HG03457 (cell line): Measurements from ENCODE around the gene ZDHHC24.

Experiments used
- ATAC-seq: cut with Tn5 transposase; IDR thresholded peaks from one replicate; pipeline ENCODE4 v1.9.1; 2021; ENCODE audit warnings: moderate number of reproducible peaks; ENCODE audit not compliant: unreplicated experiment

The ZDHHC24 gene

DNA sequence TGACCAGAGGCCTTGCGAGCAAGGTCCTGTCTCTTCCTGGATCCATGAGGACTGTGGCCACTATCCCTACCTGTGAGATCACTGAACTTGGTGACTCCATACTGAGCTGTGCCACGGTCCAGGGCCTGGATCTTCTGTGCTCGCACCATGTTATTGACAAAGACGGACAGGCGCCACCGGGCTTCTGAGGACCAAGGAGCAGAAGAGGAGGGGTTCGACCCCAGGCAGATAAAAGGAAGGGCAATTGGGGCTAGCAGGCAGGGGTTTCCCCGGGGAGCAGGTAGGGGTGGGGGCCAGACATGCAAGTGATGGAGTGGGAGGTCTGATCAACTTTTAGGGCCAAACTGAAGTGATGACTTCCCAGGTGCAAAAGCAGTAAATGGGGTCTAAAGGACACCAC, 20.4 kb upstream of the ZDHHC24 start:
- no peak for ATAC-seq

DNA sequence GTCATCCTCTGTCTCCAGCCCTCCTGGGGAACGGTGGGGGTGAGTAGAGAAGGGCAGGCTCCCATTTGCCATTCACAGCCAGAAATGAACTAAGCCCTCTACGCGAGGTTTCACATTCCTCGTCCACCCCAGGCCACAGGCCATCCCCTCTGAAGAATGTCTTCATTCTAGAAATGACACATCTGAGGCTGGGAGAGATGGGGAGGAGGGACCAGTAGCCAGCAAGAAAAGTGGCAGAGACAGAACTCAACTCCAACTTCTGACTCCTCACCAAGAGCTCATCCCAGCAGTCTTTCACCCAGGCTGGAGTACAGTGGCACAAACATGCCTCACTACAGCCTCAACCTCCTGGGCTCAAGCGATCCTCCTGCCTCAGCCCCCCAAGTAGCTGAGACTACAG, 19.1 kb upstream of the ZDHHC24 start:
- ATAC-seq: no peak

DNA sequence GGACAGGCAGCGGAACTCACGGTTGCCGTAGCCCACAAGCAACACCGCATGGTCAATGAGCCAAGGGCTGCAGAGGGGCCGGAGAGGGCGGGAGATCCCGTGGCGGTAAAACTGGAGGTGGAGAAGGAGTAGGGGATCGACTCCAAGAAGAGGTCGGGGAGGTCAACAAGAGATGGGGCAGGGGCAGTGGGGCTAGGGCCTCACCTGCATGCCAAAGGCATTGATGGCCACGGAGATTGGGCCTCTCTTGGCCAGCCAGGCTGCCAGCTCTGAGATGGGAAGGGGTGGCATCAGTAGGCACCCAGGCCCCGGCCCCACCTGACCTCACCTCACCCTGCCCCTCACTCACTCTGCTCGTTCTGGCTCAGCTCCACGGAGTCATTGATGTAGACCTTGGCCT, 18.7 kb upstream of the ZDHHC24 start:
- no peak for ATAC-seq

DNA sequence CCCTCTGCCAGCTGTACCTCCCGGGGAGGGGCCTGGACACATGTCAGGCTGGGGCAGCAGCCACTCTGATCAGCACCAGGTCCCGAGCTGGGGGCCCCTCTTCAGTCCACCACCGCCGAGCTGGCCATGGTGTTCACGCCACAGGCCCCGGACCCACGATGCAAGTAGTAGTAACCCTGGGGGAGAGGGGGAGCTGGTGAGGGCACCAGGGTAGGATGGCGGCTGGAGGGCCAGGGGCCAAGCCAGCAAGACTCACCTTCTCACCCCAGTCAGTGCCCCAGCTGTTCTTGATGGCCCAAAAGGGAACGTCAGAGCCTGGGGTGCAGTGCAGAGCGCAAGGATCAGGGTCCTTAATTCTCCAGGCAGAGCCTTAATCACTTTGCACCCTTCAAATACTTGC, 18.0 kb upstream of the ZDHHC24 start:
- no peak for ATAC-seq

DNA sequence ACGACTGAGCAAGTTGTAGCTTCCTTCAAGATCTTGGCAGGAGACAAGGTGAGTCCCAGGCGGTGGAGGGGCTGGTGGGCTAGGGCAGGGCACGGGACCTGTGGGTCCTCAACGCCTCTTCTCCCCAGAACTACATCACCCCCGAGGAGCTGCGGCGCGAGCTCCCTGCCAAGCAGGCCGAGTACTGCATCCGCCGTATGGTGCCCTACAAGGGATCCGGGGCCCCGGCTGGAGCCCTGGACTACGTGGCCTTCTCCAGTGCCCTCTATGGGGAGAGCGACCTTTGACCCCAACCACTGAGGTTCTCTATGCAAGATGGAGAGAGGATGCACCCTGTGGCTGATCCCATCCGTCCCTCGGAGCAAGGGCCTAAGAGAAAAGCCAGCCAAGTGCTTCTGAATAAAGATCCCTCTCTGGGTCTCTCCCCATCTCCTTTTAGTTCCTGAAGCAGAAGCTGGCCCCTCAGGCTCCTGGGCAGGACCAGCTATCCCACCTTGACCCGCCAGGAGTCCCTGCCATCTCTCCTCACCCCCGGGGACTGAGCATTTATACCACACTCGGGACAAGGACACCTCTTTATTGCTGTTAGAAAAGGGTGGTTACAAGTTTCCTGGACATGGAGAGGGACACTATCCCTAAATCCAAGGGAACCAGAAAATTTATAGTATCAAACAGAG, 17.2 kb upstream of the ZDHHC24 start:
- ATAC-seq: no peak

DNA sequence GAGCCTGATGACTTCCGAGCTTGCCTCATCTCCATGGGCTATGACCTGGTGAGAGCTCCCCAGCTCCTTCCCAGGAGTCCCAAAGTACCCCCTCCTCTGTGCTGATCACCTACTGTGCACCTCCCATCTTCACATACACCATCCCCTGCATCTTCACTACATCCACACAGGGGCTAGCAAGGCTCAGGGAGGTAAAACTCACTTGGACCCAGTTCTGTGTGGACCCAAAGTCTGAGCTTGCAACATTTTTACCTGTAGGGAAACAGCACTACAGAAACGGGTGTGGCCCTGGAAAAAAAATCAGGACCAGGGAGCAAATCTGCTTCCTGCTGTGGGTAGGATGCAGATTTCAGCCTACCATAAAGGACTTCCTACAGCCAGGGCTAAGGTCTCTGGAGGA, 16.4 kb upstream of the ZDHHC24 start:
- no peak for ATAC-seq

DNA sequence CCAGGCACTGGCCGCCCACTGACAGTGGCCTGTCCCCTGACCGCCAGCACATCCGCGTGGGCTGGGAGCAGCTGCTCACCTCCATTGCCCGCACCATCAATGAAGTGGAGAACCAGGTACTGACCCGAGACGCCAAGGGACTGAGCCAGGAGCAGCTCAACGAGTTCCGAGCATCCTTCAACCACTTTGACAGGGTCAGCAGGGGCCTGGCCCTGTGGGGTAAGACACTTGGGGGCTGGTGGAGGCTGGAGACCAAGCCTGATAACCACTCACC, 16.1 kb upstream of the ZDHHC24 start:
- no peak for ATAC-seq

DNA sequence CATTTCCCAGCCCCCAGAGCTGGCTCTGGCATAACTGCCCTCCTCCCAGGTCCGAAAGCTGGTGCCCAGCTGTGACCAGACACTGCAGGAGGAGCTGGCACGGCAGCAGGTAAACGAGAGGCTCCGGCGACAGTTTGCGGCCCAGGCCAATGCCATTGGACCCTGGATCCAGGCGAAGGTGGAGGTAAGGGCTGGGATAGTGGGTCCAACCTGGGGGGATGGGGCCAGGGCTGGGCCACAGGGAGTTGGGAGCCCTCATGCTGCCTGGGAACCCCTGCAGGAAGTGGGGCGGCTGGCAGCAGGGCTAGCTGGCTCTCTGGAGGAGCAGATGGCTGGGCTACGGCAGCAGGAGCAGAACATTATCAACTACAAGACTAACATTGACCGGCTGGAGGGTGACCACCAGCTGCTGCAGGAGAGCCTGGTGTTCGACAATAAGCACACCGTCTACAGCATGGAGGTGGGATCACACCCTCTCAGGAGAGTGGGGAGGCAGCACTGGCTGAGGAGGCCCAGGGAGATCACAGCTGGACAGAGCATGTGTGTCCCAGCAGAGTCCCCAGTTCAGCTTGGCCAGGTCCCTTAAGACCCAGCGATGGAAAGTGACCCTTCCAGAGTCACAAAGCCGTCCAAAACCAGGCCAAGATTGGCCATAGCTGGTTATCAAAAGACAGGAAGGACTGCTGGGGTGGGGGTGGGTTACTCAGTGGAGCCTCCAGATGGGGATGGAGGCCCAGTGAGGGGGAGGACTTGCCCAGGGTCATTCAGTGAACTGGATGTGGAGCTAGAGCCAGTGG, 15.5 kb upstream of the ZDHHC24 start:
- no peak for ATAC-seq

DNA sequence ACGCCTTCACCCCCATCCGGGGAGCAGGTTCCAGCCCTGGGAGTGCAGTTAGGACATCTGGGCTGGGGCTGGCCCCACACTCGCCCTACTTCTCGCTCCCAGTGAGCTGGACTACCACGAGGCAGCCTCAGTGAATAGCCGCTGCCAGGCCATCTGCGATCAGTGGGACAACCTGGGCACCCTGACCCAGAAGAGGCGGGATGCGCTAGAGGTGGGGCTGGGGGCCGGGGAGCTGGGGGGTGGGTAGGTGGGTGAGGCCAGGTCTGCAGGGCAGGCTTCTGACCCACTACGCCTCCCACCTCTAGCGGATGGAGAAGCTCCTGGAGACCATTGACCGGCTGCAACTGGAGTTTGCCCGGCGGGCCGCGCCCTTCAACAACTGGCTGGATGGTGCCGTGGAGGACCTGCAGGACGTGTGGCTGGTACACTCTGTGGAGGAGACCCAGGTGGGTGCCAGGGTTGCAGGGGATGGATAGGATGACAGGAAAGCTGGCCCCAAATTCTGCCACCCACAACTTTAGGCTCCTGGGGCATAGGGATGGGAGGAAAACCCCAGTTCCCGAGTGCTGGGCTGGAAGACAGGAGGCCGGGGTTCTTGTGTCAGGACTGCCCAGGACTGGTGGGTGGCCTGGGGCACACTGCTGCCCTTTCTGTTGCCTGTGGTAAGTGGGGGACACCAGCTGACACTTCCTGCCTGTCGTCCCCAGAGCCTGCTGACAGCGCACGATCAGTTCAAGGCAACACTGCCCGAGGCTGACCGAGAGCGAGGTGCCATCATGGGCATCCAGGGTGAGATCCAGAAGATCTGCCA, 14.2 kb upstream of the ZDHHC24 start:
- no peak for ATAC-seq

DNA sequence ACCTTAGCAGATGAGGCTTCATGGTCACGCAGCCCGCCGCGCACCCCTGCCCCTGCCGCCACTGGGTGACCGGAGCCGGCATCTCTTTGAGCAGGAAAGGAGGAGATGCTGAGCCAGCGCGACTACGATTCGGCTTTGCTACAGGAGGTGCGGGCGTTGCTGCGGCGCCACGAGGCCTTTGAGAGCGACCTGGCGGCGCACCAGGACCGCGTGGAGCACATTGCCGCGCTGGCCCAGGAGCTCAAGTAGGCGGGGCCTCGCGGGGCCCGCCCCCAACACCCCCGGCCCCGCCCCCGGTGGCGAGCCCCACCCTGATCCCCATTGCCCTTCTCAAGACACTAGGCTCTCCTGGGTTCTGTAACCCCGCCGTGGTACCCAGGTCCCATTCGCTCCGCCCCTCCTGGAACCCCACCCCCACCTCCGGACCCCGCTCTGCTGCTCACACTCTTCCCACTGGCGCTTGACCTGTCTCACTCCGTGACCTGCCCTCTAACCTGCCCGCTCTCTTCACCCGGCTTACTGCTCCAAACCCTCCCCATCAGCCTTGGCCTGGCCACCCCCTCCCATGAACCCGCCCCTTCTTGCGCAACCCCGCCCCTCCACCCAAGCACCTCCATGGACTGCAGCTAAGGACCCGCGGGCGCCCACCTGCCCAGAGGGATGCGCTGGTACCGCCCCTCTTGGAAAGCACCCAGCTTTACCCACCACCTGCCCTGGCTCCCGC, 13.5 kb upstream of the ZDHHC24 start:
- ATAC-seq: no peak

DNA sequence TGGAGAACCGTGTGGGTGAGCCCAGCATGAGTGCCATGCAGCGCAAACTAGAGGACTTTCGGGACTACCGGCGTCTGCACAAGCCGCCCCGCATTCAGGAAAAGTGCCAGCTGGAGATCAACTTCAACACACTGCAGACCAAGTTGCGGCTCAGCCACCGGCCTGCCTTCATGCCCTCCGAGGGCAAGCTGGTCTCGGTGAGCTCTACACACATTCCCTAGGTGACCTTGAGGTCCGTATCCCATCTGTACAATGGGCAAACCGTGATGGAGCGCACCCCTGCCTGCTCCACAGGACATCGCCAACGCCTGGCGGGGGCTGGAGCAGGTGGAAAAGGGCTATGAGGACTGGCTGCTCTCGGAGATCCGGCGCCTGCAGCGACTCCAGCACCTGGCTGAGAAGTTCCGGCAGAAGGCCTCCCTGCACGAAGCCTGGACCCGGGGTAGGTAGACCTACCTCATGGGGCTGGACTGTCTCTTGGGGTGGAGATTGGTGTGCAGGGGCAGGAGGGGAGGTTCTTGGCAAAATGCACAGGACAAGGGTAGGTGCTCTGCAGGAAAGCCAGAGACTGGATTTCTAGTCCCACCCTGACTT, 12.0 kb upstream of the ZDHHC24 start:
- no peak for ATAC-seq

DNA sequence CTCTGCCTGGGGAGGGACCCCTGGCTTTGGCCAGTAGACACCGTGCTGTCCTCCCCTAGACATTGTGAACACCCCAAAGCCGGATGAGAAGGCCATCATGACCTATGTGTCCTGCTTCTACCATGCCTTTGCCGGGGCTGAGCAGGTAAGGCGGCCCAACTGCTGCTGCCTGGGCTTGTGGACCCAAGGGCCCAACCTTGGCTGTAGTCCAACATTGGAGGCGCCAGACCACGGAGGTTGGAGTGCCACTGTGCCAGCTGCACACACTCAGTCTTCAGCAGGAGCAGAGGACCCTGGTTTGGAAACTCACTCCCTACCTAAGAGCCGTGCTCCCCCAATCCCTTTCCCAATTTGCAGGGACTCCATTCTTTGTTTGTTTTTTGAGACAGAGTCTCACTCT, 10.2 kb upstream of the ZDHHC24 start:
- no peak for ATAC-seq

DNA sequence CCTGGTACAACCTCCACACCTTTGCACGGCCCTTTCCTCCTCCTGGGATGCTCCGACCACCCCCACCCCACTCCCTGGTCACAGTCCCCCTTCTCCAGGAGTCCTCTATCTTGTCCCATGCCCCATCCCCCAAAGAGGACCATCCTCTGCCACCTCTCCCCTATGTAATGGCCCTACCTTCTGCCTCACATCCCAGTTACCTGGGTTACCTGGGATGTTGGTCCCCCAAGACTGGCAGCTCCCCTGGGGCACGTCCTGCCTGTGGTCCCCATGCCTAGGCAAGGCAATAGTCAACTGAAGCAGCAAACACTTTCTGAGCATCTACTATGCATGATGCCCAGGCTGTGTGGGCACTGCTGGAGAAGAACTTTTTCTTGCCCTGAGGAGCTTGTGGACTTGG, 9.6 kb upstream of the ZDHHC24 start:
- no peak for ATAC-seq

DNA sequence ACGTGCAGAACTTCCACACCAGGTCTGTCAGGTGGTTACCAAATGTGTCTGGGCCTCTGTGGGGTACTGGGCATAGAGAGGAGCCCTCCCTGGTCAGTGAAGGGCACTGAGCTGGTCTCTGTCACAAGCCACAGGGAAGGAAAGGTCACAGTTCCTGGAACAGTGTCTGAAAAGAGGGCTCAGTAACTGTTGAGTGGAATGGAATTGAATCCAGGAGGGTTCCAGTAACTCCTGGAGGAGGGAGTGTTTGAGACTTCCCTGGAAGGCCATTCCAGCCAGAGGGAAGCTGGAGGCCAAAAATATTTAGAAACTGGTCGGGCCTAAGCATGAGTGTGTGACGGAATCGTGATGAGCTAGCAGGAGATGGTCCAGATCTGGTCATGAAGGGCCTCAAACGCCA, 8.8 kb upstream of the ZDHHC24 start:
- no peak for ATAC-seq

DNA sequence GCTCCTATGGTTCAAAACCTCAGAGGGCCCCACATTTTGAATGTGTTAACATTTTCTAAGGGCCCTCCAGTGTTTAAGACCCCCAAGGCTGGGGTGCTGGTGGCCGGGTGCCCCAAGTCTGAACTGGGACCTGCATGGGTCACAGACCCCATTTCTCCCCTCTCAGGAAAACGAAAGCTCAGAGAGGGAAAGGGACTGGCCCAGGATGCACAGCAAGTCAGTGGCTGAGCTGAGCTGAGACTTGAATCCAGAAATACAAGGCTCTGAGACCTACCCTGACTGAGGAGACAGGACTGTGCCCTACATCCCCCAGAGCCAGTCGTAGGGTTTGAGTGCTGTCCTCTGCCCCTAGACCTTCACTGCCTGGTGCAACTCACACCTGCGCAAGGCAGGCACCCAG, 5.0 kb upstream of the ZDHHC24 start:
- no peak for ATAC-seq

DNA sequence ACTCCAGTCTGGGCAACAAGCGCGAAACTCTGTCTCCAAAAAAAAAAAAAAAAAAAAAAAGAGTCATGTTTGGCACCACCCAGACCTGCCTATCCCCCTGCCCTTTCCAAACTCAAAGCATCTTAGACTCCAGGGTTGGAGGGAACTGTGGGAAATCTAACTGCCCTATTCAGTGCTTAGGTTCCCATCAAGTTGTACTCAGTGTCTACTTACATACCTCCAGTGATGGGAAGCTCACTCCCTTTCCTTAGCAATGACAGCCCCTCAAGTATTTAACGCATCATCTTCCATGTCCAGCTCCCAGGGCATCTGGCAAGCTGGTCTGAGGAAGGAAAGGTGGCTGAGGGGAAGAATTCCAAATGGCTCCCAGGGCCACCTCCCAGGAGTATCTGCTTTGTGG, 3.8 kb upstream of the ZDHHC24 start:
- no peak for ATAC-seq

DNA sequence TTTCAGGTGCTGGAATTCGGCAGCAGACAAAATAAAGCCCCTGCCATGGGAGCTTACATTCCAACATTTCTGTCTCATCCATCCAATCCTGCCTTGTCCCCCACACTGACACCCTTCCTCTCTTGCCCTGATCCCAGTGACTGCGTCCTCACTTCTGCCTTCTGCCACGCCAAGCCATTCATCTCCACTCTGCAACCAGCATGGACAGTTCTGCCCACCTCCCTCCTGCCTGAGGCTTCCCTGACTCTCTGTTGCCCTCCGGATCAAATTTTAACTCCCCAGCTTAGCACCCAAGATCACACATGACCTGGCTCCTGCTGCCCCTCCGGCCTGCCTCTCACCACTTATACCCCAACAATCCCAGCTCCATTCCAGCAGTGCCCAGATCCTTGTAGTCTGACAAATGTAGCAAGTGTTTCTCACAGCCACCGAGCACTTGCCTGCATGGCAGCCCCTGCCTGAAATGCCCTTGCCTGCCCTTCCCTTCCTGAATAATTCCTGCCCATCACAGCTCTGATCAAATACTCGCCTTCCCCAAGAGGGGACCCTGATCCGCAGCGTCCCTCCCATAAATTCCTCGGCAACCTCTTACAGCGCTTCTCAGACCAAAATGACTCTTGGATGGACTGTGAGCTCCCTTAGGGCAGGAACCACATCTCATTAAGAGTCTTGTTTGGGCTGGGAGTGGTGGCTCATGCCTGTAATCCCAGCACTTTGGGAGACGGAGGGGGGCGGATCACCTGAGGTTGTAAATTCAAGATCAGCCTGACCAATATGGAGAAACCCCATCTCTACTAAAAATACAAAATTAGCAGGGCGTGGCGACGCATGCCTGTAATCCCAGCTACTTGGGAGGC, 3.2 kb upstream of the ZDHHC24 start:
- ATAC-seq: no peak

DNA sequence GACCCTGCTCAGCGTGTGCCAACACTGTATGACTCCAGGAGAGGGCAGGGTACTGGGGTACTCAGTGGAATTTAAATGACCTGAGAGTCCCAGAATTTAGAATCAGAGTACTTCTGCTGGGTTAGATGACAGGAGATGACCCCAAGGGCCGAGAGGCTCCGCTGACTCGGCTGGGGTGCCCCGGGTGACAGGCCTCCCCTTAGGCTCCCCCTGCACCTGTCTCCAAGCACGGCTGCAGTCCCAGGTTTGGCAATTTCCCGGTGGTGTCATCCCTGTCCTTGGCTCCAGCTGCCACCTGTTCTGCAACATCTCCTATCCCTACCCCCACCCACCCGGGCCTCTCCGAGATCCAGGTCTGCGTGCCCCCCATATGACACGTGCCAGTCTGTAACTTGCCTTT, 2.2 kb upstream of the ZDHHC24 start:
- no peak for ATAC-seq

DNA sequence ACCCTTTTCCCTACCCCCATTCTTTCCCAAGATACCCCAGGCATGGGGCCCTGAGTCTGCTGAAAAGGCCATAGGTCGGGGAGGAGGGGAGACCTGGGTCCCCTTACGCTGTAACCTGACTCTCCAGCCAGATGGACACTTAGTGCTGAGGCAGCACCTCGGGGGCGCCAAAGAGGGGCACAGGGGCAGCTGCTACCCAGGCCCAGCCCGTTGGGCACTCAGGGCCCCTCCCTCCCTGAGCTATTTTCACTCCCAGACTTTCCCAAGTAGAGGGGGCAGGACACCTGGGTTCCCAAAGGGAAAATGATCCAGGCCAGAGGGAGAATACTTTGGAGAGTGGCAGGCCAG, 1.8 kb upstream of the ZDHHC24 start:
- no peak for ATAC-seq

DNA sequence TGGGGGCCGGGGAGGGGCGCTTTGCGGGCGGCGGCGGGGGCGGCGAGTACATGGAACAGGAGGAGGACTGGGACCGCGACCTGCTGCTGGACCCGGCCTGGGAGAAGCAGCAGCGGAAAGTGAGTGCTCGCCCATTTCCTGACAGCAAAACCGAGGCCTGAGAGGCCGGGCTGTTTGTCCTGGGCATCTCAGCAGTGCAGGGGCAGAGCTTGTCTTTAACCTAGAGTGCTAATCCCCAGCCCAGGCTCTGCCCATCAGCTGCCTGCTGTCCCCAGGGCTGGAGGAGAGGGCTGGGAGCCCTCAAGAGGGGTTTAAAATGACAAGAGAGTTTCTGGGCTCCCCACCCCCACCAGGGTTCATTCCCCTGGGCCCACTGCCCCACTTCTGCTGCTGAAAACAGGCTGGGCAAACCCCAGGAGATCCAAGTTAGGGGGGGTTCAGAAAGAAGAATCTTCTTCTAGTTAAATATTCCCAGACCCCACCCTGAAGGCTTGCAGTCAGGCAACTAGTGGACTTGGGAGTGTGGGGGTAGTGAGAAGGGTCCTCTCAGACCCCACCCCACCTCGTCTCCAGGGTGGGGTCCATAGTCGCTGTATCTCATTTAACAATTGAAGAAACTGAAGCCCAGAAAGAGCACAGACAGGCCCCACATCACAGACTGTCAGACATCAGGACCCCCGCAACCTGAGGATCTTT, 1.3 kb upstream of the ZDHHC24 start:
- ATAC-seq: no peak
